Smooth muscle cell (in vitro differentiated cells): ENCODE data around the gene CDC42SE1. TPM values are rescaled to one million over a fixed set of nuclear protein-coding genes. Genes with fewer than 3 reads are reported as not detected.
"Not testable (repeated sequence)": the region's sequence is repeated elsewhere in the genome, so short reads cannot be mapped to it uniquely, and the experiment has no call there.

Experiments used
- DNase-seq: peaks from one replicate; lab custom pipeline; 2025; ENCODE audit not compliant: unreplicated experiment; lab: John Stamatoyannopoulos, UW
- H2AFZ ChIP-seq: fragments of 200-600 bp; sonication (generic); 2 replicates; pipeline ENCODE4 v1.6.0; 2016; ENCODE audit warnings: antibody characterized with exemption, low read depth, mild to moderate bottlenecking
- H3F3A ChIP-seq: fragments of 200-600 bp; sonication (generic); 2 replicates; pipeline ENCODE4 v1.6.0; 2017; ENCODE audit warnings: antibody characterized with exemption, low read depth
- H3K27ac ChIP-seq: fragments of 200-600 bp; sonication (generic); 2 replicates; pipeline ENCODE4 v1.5.1; 2016; ENCODE audit warnings: low read depth, mild to moderate bottlenecking
- H3K27me3 ChIP-seq: fragments of 200-600 bp; sonication (generic); 2 replicates; pipeline ENCODE4 v1.6.1; 2016; ENCODE audit warnings: low read depth, mild to moderate bottlenecking
- H3K36me3 ChIP-seq: fragments of 200-600 bp; sonication (generic); 2 replicates; pipeline ENCODE4 v1.5.1; 2016; ENCODE audit warnings: low read depth
- H3K4me1 ChIP-seq: fragments of 200-600 bp; sonication (generic); 2 replicates; pipeline ENCODE4 v1.5.1; 2016; ENCODE audit warnings: low read depth
- H3K4me2 ChIP-seq: fragments of 200-600 bp; sonication (generic); 2 replicates; pipeline ENCODE4 v1.6.0; 2016; ENCODE audit warnings: mild to moderate bottlenecking
- H3K4me3 ChIP-seq: fragments of 200-600 bp; sonication (generic); 2 replicates; pipeline ENCODE4 v1.5.1; 2016; ENCODE audit warnings: mild to moderate bottlenecking
- H3K79me2 ChIP-seq: fragments of 200-600 bp; sonication (generic); 2 replicates; pipeline ENCODE4 v1.6.0; 2016; ENCODE audit warnings: low read depth, mild to moderate bottlenecking
- H3K9ac ChIP-seq: fragments of 200-600 bp; sonication (generic); 2 replicates; pipeline ENCODE4 v1.6.0; 2016; ENCODE audit warnings: low read depth
- H3K9me3 ChIP-seq: fragments of 200-600 bp; sonication (generic); replicated peaks from 2 replicates; pipeline ENCODE4 v1.5.1; 2016; ENCODE audit warnings: low read depth
- H4K20me1 ChIP-seq: fragments of 200-600 bp; sonication (generic); 2 replicates; pipeline ENCODE4 v1.6.0; 2016; ENCODE audit warnings: low read depth
- WGBS: methylation state at CpG from one replicate; pipeline ENCODE4 v1.1.7; 2016; ENCODE audit warnings: low lambda C conversion rate; 5-methylcytosine and 5-hydroxymethylcytosine counted together
- polyA plus RNA-seq: library from polyadenylated mRNA; unstranded; fragments of >200 nt; fragmentation: Nextera tagmentation; extraction: Ambion mirVana; gene quantifications from 2 replicates; pipeline ENCODE4 v1.2.1, GENCODE V29; 2016
- total RNA-seq: library from RNA; depleted of rRNA; stranded (reverse); fragments of >200 nt; gene quantifications from 2 replicates; pipeline ENCODE4 v1.2.3, GENCODE V29; 2014
- TF ChIP-seq, protein P1 (sequence below): fragments of 200-600 bp; sonication (generic); IDR thresholded peaks from 2 replicates; pipeline ENCODE4 v1.5.1; 2017; ENCODE audit warnings: borderline replicate concordance, mild to moderate bottlenecking, antibody characterized with exemption; ENCODE audit not compliant: insufficient read depth, poor library complexity, severe bottlenecking

CDC42SE1 gene
- total and polyA plus RNA-seq, 2 experiments from 2014 or later, result 15.2 to 63.3 TPM

DNA sequence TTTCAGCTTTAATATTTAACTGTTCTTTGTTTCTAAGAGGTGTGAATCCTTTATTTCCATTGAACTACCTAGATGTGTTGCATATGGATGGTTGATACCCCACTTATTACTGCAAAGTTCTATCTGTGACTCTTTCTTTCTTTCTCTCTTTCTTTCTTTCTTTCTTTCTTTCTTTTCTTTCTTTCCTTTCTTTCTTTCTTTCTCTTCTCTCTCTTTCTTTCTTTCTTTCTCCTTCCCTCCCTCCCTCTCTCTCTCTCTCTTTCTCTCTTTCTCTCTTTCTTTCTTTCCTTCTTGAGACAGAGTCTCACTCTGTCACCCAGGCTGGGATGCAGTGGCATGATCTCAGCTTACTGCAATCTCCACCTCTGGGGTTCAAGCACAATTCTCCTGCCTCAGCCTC, 45.2 kb upstream of the CDC42SE1 start:
- TF ChIP-seq, protein P1, sequence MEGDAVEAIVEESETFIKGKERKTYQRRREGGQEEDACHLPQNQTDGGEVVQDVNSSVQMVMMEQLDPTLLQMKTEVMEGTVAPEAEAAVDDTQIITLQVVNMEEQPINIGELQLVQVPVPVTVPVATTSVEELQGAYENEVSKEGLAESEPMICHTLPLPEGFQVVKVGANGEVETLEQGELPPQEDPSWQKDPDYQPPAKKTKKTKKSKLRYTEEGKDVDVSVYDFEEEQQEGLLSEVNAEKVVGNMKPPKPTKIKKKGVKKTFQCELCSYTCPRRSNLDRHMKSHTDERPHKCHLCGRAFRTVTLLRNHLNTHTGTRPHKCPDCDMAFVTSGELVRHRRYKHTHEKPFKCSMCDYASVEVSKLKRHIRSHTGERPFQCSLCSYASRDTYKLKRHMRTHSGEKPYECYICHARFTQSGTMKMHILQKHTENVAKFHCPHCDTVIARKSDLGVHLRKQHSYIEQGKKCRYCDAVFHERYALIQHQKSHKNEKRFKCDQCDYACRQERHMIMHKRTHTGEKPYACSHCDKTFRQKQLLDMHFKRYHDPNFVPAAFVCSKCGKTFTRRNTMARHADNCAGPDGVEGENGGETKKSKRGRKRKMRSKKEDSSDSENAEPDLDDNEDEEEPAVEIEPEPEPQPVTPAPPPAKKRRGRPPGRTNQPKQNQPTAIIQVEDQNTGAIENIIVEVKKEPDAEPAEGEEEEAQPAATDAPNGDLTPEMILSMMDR, result no peak
- Histone ChIP-seq H3K27ac (no peak overlapping the region), H3K4me3 (no peak overlapping the region), H3K9me3 (no peaks in the 10 kb centered on the region), H3K4me2 (no peak overlapping the region), H3K79me2 (no peaks in the 10 kb centered on the region), H3F3A (no peaks in the 10 kb centered on the region), H3K9ac (no peak overlapping the region), H3K36me3 (no peaks in the 10 kb centered on the region), H3K27me3 (no peaks in the 10 kb centered on the region), H2AFZ (no peak overlapping the region), H4K20me1 (no peaks in the 10 kb centered on the region), H3K4me1 (no peaks in the 10 kb centered on the region)
- DNase-seq, result no peak

DNA sequence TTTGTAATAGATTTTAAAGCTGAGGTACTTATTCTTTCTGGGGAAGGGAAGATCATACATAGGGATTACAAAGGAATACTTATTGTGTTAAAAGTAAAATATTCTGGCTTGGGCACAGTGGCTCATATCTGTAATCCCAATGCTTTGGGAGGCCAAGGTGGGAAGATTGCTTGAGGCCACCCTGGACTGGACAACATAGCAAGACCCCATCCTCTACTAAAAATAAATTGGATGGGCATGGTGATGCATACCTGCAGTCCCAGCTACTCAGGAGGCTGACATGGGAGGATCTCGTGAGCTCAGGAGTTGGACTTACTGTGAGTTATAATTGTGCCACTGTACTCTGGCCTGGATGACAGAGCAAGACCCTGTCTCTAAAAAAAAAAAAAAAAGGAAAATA, 38.7 kb upstream of the CDC42SE1 start:
- no peaks in the 10 kb centered on the region for H3K79me2 ChIP-seq
- WGBS, result 72% methylated on average over 1 of the region's 1 CpG
- no peaks in the 10 kb centered on the region for H4K20me1 ChIP-seq
- no peaks in the 10 kb centered on the region for H3K4me1 ChIP-seq
- H3K4me3 ChIP-seq, result no peak overlapping the region
- H3F3A ChIP-seq, result no peaks in the 10 kb centered on the region
- no peak overlapping the region for H2AFZ ChIP-seq
- H3K36me3 ChIP-seq, result no peaks in the 10 kb centered on the region
- no peaks in the 10 kb centered on the region for H3K9me3 ChIP-seq
- no peak overlapping the region for H3K27ac ChIP-seq
- H3K4me2 ChIP-seq, result no peak overlapping the region
- H3K9ac ChIP-seq, result no peak overlapping the region
- H3K27me3 ChIP-seq, result no peaks in the 10 kb centered on the region
- no peak for DNase-seq
- TF ChIP-seq, protein P1, result no peak

DNA sequence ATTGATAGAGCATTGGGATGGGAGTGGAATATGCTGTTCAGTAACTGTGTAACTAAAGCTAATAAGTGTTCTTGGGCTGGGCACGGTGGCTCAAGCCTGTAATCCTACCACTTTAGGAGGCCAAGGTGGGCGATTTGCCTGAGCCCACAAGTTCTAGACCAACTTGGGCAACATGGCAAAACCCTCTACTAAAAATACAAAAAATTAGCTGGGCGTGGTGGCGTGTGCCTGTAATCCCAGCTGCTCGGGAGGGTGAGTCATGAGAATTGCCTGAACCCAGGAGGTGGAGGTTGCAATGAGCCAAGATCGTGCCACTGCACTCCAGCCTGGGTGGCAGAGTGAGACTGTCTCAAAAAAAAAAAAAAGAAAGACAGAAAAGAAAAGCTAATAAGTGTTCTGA, 38.0 kb upstream of the CDC42SE1 start:
- WGBS, result 84% methylated on average over 6 of the region's 6 CpGs
- not testable (repeated sequence) for H3K4me3 ChIP-seq, DNase-seq, H3K4me2 ChIP-seq, H3K4me1 ChIP-seq, H3K36me3 ChIP-seq, H3K27me3 ChIP-seq, H2AFZ ChIP-seq, H3K9me3 ChIP-seq, H3K9ac ChIP-seq, H3F3A ChIP-seq, H4K20me1 ChIP-seq, H3K79me2 ChIP-seq, H3K27ac ChIP-seq

DNA sequence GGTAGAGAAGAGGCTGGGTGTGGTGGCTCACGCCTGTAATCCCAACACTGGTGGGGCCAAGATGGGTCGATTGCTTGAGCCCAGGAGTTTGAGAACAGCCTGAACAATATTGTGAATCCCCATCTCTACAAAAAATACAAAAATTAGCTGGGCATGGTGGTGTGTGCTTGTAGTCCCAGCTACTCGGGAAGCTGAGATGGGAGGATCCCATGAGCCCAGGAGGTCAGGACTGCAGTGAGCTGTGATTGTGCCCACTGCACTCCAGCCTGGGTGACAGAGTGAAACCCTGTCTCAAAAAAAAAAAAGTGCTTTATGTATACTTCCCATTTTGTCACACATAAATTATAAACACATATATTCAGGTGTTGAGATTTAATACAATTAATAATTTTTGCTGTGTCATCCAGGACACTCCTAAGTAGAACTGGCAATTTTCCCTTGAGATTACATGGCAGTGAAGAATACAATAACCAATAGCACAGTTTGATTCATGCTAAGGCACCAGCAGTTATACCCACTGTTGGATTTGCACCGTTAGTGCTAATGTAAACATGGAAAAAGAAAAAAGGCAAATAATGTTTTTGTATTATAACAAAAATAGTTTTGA, 26.6 kb upstream of the CDC42SE1 start:
- 89% methylated on average over 4 of the region's 4 CpGs for WGBS

More for the DNA sequence above, 26.6 kb upstream of the CDC42SE1 start:
- Histone ChIP-seq H3K79me2 (no peaks in the 10 kb centered on the region), H3K9ac (no peak overlapping the region), H3K27me3 (no peaks in the 10 kb centered on the region), H3K4me3 (no peak overlapping the region), H3K27ac (no peak overlapping the region), H3K4me2 (no peak overlapping the region), H3K9me3 (no peaks in the 10 kb centered on the region), H3F3A (no peaks in the 10 kb centered on the region), H2AFZ (no peak overlapping the region), H3K36me3 (no peaks in the 10 kb centered on the region), H4K20me1 (no peaks in the 10 kb centered on the region), H3K4me1 (no peaks in the 10 kb centered on the region)
- DNase-seq, result no peak
- TF ChIP-seq, protein P1, result no peak
